H9 (cell line): ENCODE data around the gene PCDH18. TPM values are rescaled to one million over a fixed set of nuclear protein-coding genes. Genes with fewer than 3 reads are reported as not detected.

Source experiments
- DNase-seq: peaks from one replicate; pipeline ENCODE4 v3.0.0-alpha.2; 2017
- H2AFZ ChIP-seq: one replicate; pipeline ENCODE4 v1.6.1; 2013; ENCODE audit warnings: mild to moderate bottlenecking, low read length, control low read depth, moderate library complexity
- H2AK5ac ChIP-seq: 2 replicates; pipeline ENCODE4 v1.6.1; 2013; ENCODE audit warnings: low read length, control low read depth, mixed read lengths; ENCODE audit not compliant: insufficient read length
- H2BK120ac ChIP-seq: one replicate; pipeline ENCODE4 v1.6.1; 2013; ENCODE audit warnings: low read depth, mild to moderate bottlenecking, low read length, control low read depth, inconsistent platforms; ENCODE audit not compliant: poor library complexity, severe bottlenecking
- H2BK12ac ChIP-seq: 2 replicates; pipeline ENCODE4 v1.6.1; 2013; ENCODE audit warnings: low read length, control low read depth, mixed read lengths, low read depth; ENCODE audit not compliant: insufficient read length
- H2BK15ac ChIP-seq: 2 replicates; pipeline ENCODE4 v1.6.1; 2013; ENCODE audit warnings: low read depth, low read length, control low read depth
- H2BK20ac ChIP-seq: one replicate; pipeline ENCODE4 v1.6.1; 2013; ENCODE audit warnings: low read depth, mild to moderate bottlenecking, low read length, control low read depth, inconsistent platforms; ENCODE audit not compliant: poor library complexity, severe bottlenecking
- H2BK5ac ChIP-seq: 2 replicates; pipeline ENCODE4 v1.6.1; 2013; ENCODE audit warnings: low read length, control low read depth, mixed read lengths; ENCODE audit not compliant: insufficient read length
- H3K14ac ChIP-seq: 2 replicates; pipeline ENCODE4 v1.6.1; 2013; ENCODE audit warnings: low read length, control low read depth; ENCODE audit not compliant: insufficient read depth
- H3K18ac ChIP-seq: 2 replicates; pipeline ENCODE4 v1.6.1; 2013; ENCODE audit warnings: low read depth, mild to moderate bottlenecking, mixed read lengths, low read length, control low read depth; ENCODE audit not compliant: insufficient read length
- H3K23ac ChIP-seq: 2 replicates; pipeline ENCODE4 v1.6.1; 2013; ENCODE audit warnings: low read length, control low read depth, mixed read lengths, low read depth; ENCODE audit not compliant: insufficient read length
- H3K23me2 ChIP-seq: 2 replicates; pipeline ENCODE4 v1.6.1; 2013; ENCODE audit warnings: low read depth, mild to moderate bottlenecking, mixed read lengths, low read length, control low read depth; ENCODE audit not compliant: insufficient read length, poor library complexity, severe bottlenecking
- H3K27ac ChIP-seq: 2 replicates; pipeline ENCODE4 v1.5.1; 2013; ENCODE audit warnings: low read length, control low read depth, mixed read lengths, low read depth; ENCODE audit not compliant: insufficient read length
- H3K27me3 ChIP-seq: 2 replicates; pipeline ENCODE4 v1.6.1; 2013; ENCODE audit warnings: low read length, control low read depth, inconsistent platforms; ENCODE audit not compliant: insufficient read depth
- H3K4ac ChIP-seq: 2 replicates; pipeline ENCODE4 v1.6.1; 2013; ENCODE audit warnings: low read depth, mild to moderate bottlenecking, control low read depth, inconsistent platforms, low read length, moderate library complexity
- H3K4me1 ChIP-seq: 2 replicates; pipeline ENCODE4 v1.6.1; 2013; ENCODE audit warnings: low read length, control low read depth, inconsistent platforms; ENCODE audit not compliant: insufficient read depth
- H3K4me2 ChIP-seq: 2 replicates; pipeline ENCODE4 v1.6.1; 2013; ENCODE audit warnings: low read length, control low read depth, mixed read lengths; ENCODE audit not compliant: insufficient read length, insufficient read depth
- H3K56ac ChIP-seq: 2 replicates; pipeline ENCODE4 v1.6.1; 2013; ENCODE audit warnings: low read depth, mild to moderate bottlenecking, mixed read lengths, low read length, control low read depth; ENCODE audit not compliant: insufficient read length
- H3K79me1 ChIP-seq: 2 replicates; pipeline ENCODE4 v1.6.1; 2013; ENCODE audit warnings: low read depth, mild to moderate bottlenecking, moderate library complexity, low read length, control low read depth, inconsistent platforms; ENCODE audit not compliant: insufficient read depth, poor library complexity, severe bottlenecking
- H3K79me2 ChIP-seq: 2 replicates; pipeline ENCODE4 v1.6.1; 2013; ENCODE audit warnings: low read length, control low read depth, inconsistent platforms; ENCODE audit not compliant: insufficient read depth
- H3K9ac ChIP-seq: 2 replicates; pipeline ENCODE4 v1.6.1; 2013; ENCODE audit warnings: low read length, control low read depth, mixed read lengths; ENCODE audit not compliant: insufficient read length; ENCODE audit errors: extremely low read depth
- H3K9me3 ChIP-seq: one replicate; pipeline ENCODE4 v1.6.1; 2013; ENCODE audit warnings: low read depth, low read length, inconsistent platforms; ENCODE audit not compliant: control insufficient read depth
- H3T11ph ChIP-seq: one replicate; pipeline ENCODE4 v1.6.1; 2013; ENCODE audit warnings: mild to moderate bottlenecking, low read length, control low read depth, inconsistent platforms
- H4K20me1 ChIP-seq: one replicate; pipeline ENCODE4 v1.6.1; 2013; ENCODE audit not compliant: control insufficient read depth, insufficient read length, insufficient read depth
- H4K5ac ChIP-seq: 2 replicates; pipeline ENCODE4 v1.6.1; 2013; ENCODE audit warnings: low read depth, mild to moderate bottlenecking, mixed read lengths, low read length, control low read depth; ENCODE audit not compliant: insufficient read length
- H4K8ac ChIP-seq: replicated peaks from 2 replicates; pipeline ENCODE4 v1.6.1; 2013; ENCODE audit warnings: low read length, control low read depth, mixed read lengths, low read depth; ENCODE audit not compliant: insufficient read length
- H4K91ac ChIP-seq: 2 replicates; pipeline ENCODE4 v1.6.1; 2013; ENCODE audit warnings: low read depth, mild to moderate bottlenecking, moderate library complexity, mixed read lengths, low read length, control low read depth; ENCODE audit not compliant: insufficient read length
- H3K27ac Mint-ChIP-seq, 3 experiments: 2 replicates in 2 of 3; 3 replicates in 1 of 3; pipeline ENCODE4 v1.8.0; 2020 to 2021; ENCODE audit warnings: mixed read lengths in 3 of 3, mild to moderate bottlenecking in 1 of 3, moderate library complexity in 1 of 3
- H3K27me3 Mint-ChIP-seq: 2 replicates; pipeline ENCODE4 v1.8.0; 2021; ENCODE audit warnings: low read depth, mild to moderate bottlenecking, moderate library complexity, mixed read lengths
- H3K36me3 Mint-ChIP-seq, 3 experiments: 2 replicates in 2 of 3; 3 replicates in 1 of 3; pipeline ENCODE4 v1.8.0; 2020 to 2021; ENCODE audit warnings: low read depth in 3 of 3, mixed read lengths in 3 of 3; ENCODE audit not compliant: insufficient read depth in 1 of 3
- H3K4me1 Mint-ChIP-seq, 2 experiments: 2 replicates each; pipeline ENCODE4 v1.8.0; 2020; ENCODE audit warnings: mixed read lengths in 2 of 2
- H3K4me3 Mint-ChIP-seq, 2 experiments: 2 replicates in 1 of 2; 3 replicates in 1 of 2; pipeline ENCODE4 v1.8.0; 2020 to 2021; ENCODE audit warnings: mild to moderate bottlenecking in 2 of 2, mixed read lengths in 2 of 2, moderate library complexity in 1 of 2
- H3K9me3 Mint-ChIP-seq, 2 experiments: 2 replicates in 1 of 2; 3 replicates in 1 of 2; pipeline ENCODE4 v1.8.0; 2020; ENCODE audit warnings: mild to moderate bottlenecking in 2 of 2, mixed read lengths in 2 of 2, moderate library complexity in 1 of 2
- CTCF ChIP-seq: fragments of 200-600 bp; sonication (generic); conservative IDR thresholded peaks from 3 replicates; pipeline ENCODE4 v1.8.0; 2021; ENCODE audit warnings: antibody characterized with exemption, mild to moderate bottlenecking
- WGBS: extraction: QIAGEN DNeasy Blood & Tissue Kit; methylation state at CpG from one replicate; pipeline ENCODE4 v1.1.7; 2013; ENCODE audit warnings: missing lambda C conversion rate, low lambda C conversion rate, mixed read lengths; ENCODE audit not compliant: insufficient read length; ENCODE audit errors: extremely low coverage; 5-methylcytosine and 5-hydroxymethylcytosine counted together
- total RNA-seq: library from RNA; stranded (reverse); gene quantifications from 2 replicates; pipeline ENCODE4 v1.2.1, GENCODE V29; 2021

The PCDH18 gene
- total RNA-seq, 1 experiment from 2014 or later: 60.7 TPM

GRCh38 chr4:137509855-137510282, 22.4 kb downstream of the PCDH18 start:
- no peak for TF ChIP-seq CTCF
- no CpG with 5 or more reads among the region's 4 CpGs for WGBS

More at GRCh38 chr4:137509855-137510282, 22.4 kb downstream of the PCDH18 start:
- Histone ChIP-seq H3K27me3 (no peaks in the 10 kb centered on the region), H2AK5ac (no peak overlapping the region), H3K27ac (no peak overlapping the region), H3K4me2 (no peak overlapping the region), H2BK12ac (no peak overlapping the region), H4K91ac (no peak overlapping the region), H2AFZ (no peak overlapping the region), H2BK20ac (no peak overlapping the region), H2BK5ac (no peak overlapping the region), H4K5ac (no peak overlapping the region), H3K56ac (no peak overlapping the region), H3K4ac (no peak overlapping the region), H3K79me1 (no peaks in the 10 kb centered on the region), H3K23me2 (no peaks in the 10 kb centered on the region), H3K23ac (no peak overlapping the region), H2BK15ac (no peak overlapping the region), H2BK120ac (no peak overlapping the region), H3K9me3 (no peaks in the 10 kb centered on the region), H3K79me2 (no peaks in the 10 kb centered on the region), H3K4me1 (peaks cover under 1% of the 10 kb centered on the region; the same call in 1 of the 2 replicates), H3K18ac (no peak overlapping the region), H3K9ac (no peak overlapping the region), H4K8ac (no peak overlapping the region), H3K14ac (no peak overlapping the region), H3T11ph (no peak overlapping the region), H4K20me1 (no peaks in the 10 kb centered on the region)
- Mint-ChIP-seq H3K27me3 (no peaks in the 10 kb centered on the region), H3K36me3 (peaks cover 0 to 3% (median 0%) of the 10 kb centered on the region in 3 experiments; a peak in 1 of 7 replicates), H3K27ac (no peak overlapping the region; a peak in 1 of 7 replicates), H3K9me3 (no peaks in the 10 kb centered on the region; a peak in 1 of 5 replicates), H3K4me1 (peaks cover 25% of the 10 kb centered on the region in 2 experiments), H3K4me3 (no peak overlapping the region)
- DNase-seq: no peak
